ENCODE measurements around the gene CPNE9.

- TF ChIP-seq CTCF (conservative IDR thresholded peaks at IDR 0.05 in 1 of 2, IDR thresholded peaks at IDR 0.05 in 1 of 2; ENCODE audit: low read depth in 1 of 2, low read length in 2 of 2) (no peak), EZH2 (IDR thresholded peaks at IDR 0.05; ENCODE audit: low read length, missing control alignments) (no peak)
These were observed 25.8 kb downstream of the CPNE9 start for GRCh38 chr3:9729419-9729818.

All from fibroblast of lung (primary cell).